Measurements from ENCODE around the gene ITGA1.
A peak's percentile ranks its signal among the peaks of the same experiment; 100 is the strongest.

ITGA1 gene

GRCh38 chr5:52928689-52929088 lies 141.0 kb downstream of the ITGA1 start:
- no peak overlapping the region for H3K4me3 ChIP-seq (ENCODE audit: low read length)
- H4K20me1 ChIP-seq (ENCODE audit: insufficient read depth, low read length): no peaks in the 10 kb centered on the region
- H3K27ac ChIP-seq (ENCODE audit: low read length): no peak overlapping the region
- no peak overlapping the region for H3K4me2 ChIP-seq (ENCODE audit: low read length)
- no peak overlapping the region for H2AFZ ChIP-seq (ENCODE audit: low read depth, low read length)
- H3K36me3 ChIP-seq (replicated peaks; ENCODE audit: low read depth, low read length): peaks cover 3% of the 10 kb centered on the region
- no peak for TF ChIP-seq CTCF (IDR thresholded peaks at IDR 0.05; ENCODE audit: low read depth, low read length)
- TF ChIP-seq EZH2phosphoT487 (IDR thresholded peaks at IDR 0.05; ENCODE audit: low read depth): no peak
- H3K9me3 ChIP-seq (ENCODE audit: insufficient read depth, low read length): no peaks in the 10 kb centered on the region
- no peaks in the 10 kb centered on the region for H3K27me3 ChIP-seq (ENCODE audit: low read depth, low read length)
- H3K4me1 ChIP-seq (ENCODE audit: low read length): peaks cover 11% of the 10 kb centered on the region
- no peaks in the 10 kb centered on the region for H3K79me2 ChIP-seq (ENCODE audit: low read length)
- H3K9ac ChIP-seq (ENCODE audit: low read length): no peak overlapping the region

- Histone ChIP-seq H3K27me3 (ENCODE audit: low read depth, low read length) (no peaks in the 10 kb centered on the region), H3K4me2 (ENCODE audit: low read length) (no peak overlapping the region), H3K4me1 (ENCODE audit: low read length) (no peaks in the 10 kb centered on the region), H3K36me3 (replicated peaks; ENCODE audit: low read depth, low read length) (no peaks in the 10 kb centered on the region), H3K4me3 (ENCODE audit: low read length) (no peak overlapping the region), H3K9me3 (ENCODE audit: insufficient read depth, low read length) (no peaks in the 10 kb centered on the region), H3K9ac (ENCODE audit: low read length) (no peak overlapping the region), H2AFZ (ENCODE audit: low read depth, low read length) (no peak overlapping the region), H3K27ac (ENCODE audit: low read length) (no peak overlapping the region), H3K79me2 (ENCODE audit: low read length) (no peaks in the 10 kb centered on the region), H4K20me1 (ENCODE audit: insufficient read depth, low read length) (no peaks in the 10 kb centered on the region)
- TF ChIP-seq EZH2phosphoT487 (IDR thresholded peaks at IDR 0.05; ENCODE audit: low read depth): no peak
- TF ChIP-seq CTCF (IDR thresholded peaks at IDR 0.05; ENCODE audit: low read depth, low read length): no peak
These were observed 150.5 kb downstream of the ITGA1 start for GRCh38 chr5:52938226-52938625.

GRCh38 chr5:52943285-52943684 lies 155.6 kb downstream of the ITGA1 start:
- H3K4me3 ChIP-seq (ENCODE audit: low read length): no peak overlapping the region

GRCh38 chr5:52943808-52944207 lies 156.1 kb downstream of the ITGA1 start:
- Histone ChIP-seq H3K36me3 (replicated peaks; ENCODE audit: low read depth, low read length) (no peaks in the 10 kb centered on the region), H3K4me1 (ENCODE audit: low read length) (peaks cover 27% of the 10 kb centered on the region), H3K79me2 (ENCODE audit: low read length) (no peaks in the 10 kb centered on the region), H3K27ac (ENCODE audit: low read length) (no peak overlapping the region), H3K9ac (ENCODE audit: low read length) (no peak overlapping the region), H3K4me2 (ENCODE audit: low read length) (no peak overlapping the region), H3K27me3 (ENCODE audit: low read depth, low read length) (no peaks in the 10 kb centered on the region), H3K9me3 (ENCODE audit: insufficient read depth, low read length) (no peaks in the 10 kb centered on the region), H3K4me3 (ENCODE audit: low read length) (no peak overlapping the region), H4K20me1 (ENCODE audit: insufficient read depth, low read length) (no peaks in the 10 kb centered on the region), H2AFZ (ENCODE audit: low read depth, low read length) (no peak overlapping the region)
- no peak for TF ChIP-seq EZH2phosphoT487 (IDR thresholded peaks at IDR 0.05; ENCODE audit: low read depth)
- TF ChIP-seq CTCF (IDR thresholded peaks at IDR 0.05; ENCODE audit: low read depth, low read length): no peak

More at GRCh38 chr5:52943285-52943684, 155.6 kb downstream of the ITGA1 start:
- H3K9ac ChIP-seq (ENCODE audit: low read length): no peak overlapping the region
- peaks cover 22% of the 10 kb centered on the region for H3K4me1 ChIP-seq (ENCODE audit: low read length)
- H3K36me3 ChIP-seq (replicated peaks; ENCODE audit: low read depth, low read length): no peaks in the 10 kb centered on the region
- no peaks in the 10 kb centered on the region for H4K20me1 ChIP-seq (ENCODE audit: insufficient read depth, low read length)
- TF ChIP-seq CTCF (IDR thresholded peaks at IDR 0.05; ENCODE audit: low read depth, low read length) (peak; percentile 47), EZH2phosphoT487 (IDR thresholded peaks at IDR 0.05; ENCODE audit: low read depth) (no peak)
- no peak overlapping the region for H3K27ac ChIP-seq (ENCODE audit: low read length)
- H3K9me3 ChIP-seq (ENCODE audit: insufficient read depth, low read length): no peaks in the 10 kb centered on the region
- H3K79me2 ChIP-seq (ENCODE audit: low read length): no peaks in the 10 kb centered on the region
- no peaks in the 10 kb centered on the region for H3K27me3 ChIP-seq (ENCODE audit: low read depth, low read length)
- no peak overlapping the region for H3K4me2 ChIP-seq (ENCODE audit: low read length)
- no peak overlapping the region for H2AFZ ChIP-seq (ENCODE audit: low read depth, low read length)
